HK-2 (cell line): ENCODE data around the gene FOXD4L3.
"Not testable (repeated sequence)": the region's sequence is repeated elsewhere in the genome, so short reads cannot be mapped to it uniquely, and the experiment has no call there.

ENCODE experiments used
- DNase-seq: peaks from one replicate; pipeline ENCODE4 v3.0.0-alpha.2; 2018; ENCODE audit not compliant: unreplicated experiment

Gene FOXD4L3

DNA sequence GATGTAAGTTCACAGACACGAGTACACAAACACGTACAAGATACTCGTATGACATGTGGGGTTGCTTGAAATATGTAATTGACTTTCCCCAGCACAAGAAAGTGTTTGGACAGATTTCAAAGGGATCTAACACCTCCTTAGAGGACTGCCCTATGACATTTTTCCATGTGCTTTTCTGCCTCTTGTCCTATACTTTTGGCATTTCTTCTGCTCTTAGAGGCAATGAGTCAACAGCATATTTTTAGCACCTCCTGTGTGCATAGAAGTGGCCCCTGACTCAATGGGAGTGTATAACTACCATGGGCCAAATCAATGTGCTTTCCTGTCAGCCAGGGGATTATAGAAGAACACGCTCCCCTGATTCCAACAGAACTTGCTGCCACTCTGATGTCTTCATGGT is 49.0 kb downstream of the FOXD4L3 start:
- DNase-seq, result not testable (repeated sequence)
